SU-DHL-6 (cell line): Measurements from ENCODE around the gene PPP1R37.

Source experiments
- H2AFZ ChIP-seq: fragments of 200-600 bp; sonication (generic); 2 replicates; pipeline ENCODE4 v1.6.1; 2014; ENCODE audit warnings: low read depth, mild to moderate bottlenecking, moderate library complexity, mixed read lengths, antibody characterized with exemption, low read length; ENCODE audit not compliant: severe bottlenecking
- H3F3A ChIP-seq: fragments of 200-600 bp; shearing (Covaris generic); 2 replicates; pipeline ENCODE4 v1.6.0; 2016; ENCODE audit warnings: antibody characterized with exemption, mild to moderate bottlenecking; ENCODE audit not compliant: insufficient read depth
- H3K27ac ChIP-seq: fragments of 200-600 bp; sonication (generic); 2 replicates; pipeline ENCODE4 v1.5.1; 2016; ENCODE audit warnings: low read depth, mild to moderate bottlenecking, low read length, moderate library complexity, mixed read lengths
- H3K27me3 ChIP-seq: fragments of 200-600 bp; sonication (generic), shearing (Covaris generic); 2 replicates; pipeline ENCODE4 v1.6.0; 2014; ENCODE audit warnings: mild to moderate bottlenecking, low read length
- H3K36me3 ChIP-seq: fragments of 200-600 bp; sonication (generic); 2 replicates; pipeline ENCODE4 v1.6.1; 2014; ENCODE audit warnings: mild to moderate bottlenecking, low read length, mixed read lengths
- H3K4me2 ChIP-seq: fragments of 300-600, 200-600 bp; shearing (Covaris generic), sonication (generic); 2 replicates; pipeline ENCODE4 v1.6.0; 2014; ENCODE audit warnings: low read length, low read depth, mild to moderate bottlenecking; ENCODE audit not compliant: poor library complexity, severe bottlenecking
- H3K4me3 ChIP-seq: fragments of 200-600 bp; sonication (generic); 2 replicates; pipeline ENCODE4 v1.5.1; 2014; ENCODE audit warnings: antibody characterized with exemption, low read length, mild to moderate bottlenecking, mixed read lengths; ENCODE audit not compliant: insufficient read depth, poor library complexity, severe bottlenecking
- H3K79me2 ChIP-seq: fragments of 200-600 bp; sonication (generic); 2 replicates; pipeline ENCODE4 v1.6.1; 2014; ENCODE audit warnings: mild to moderate bottlenecking, low read length, moderate library complexity; ENCODE audit not compliant: insufficient read depth
- H3K9ac ChIP-seq: fragments of 200-600 bp; sonication (generic); 2 replicates; pipeline ENCODE4 v1.7.0; 2014; ENCODE audit warnings: mild to moderate bottlenecking, low read length
- H3K9me2 ChIP-seq: fragments of 200-600 bp; sonication (generic); replicated peaks from 2 replicates; pipeline ENCODE4 v1.6.1; 2014; ENCODE audit warnings: low read length; ENCODE audit not compliant: insufficient read depth
- H3K9me3 ChIP-seq: fragments of 200-600 bp; sonication (generic); 2 replicates; pipeline ENCODE4 v1.6.1; 2014; ENCODE audit warnings: low read length, mixed read lengths; ENCODE audit not compliant: insufficient read depth
- H4K20me1 ChIP-seq: fragments of 200-600 bp; sonication (generic); 2 replicates; pipeline ENCODE4 v1.6.1; 2014; ENCODE audit warnings: low read depth, mild to moderate bottlenecking, antibody characterized with exemption, low read length, moderate library complexity, mixed read lengths
- EZH2phosphoT487 ChIP-seq: fragments of 200-600 bp; sonication (generic), shearing (Covaris generic); conservative IDR thresholded peaks from 2 replicates; pipeline ENCODE4 v1.6.1; 2018; ENCODE audit warnings: mild to moderate bottlenecking, antibody characterized with exemption, low read length, moderate library complexity, mixed read lengths
- TF ChIP-seq, protein P1 (sequence below): fragments of 200-600 bp; sonication (generic); IDR thresholded peaks from one replicate; pipeline ENCODE4 v1.5.1; 2017; ENCODE audit warnings: antibody characterized with exemption, mild to moderate bottlenecking, low read length, moderate library complexity; ENCODE audit not compliant: insufficient read depth, poor library complexity, severe bottlenecking

The PPP1R37 gene

DNA sequence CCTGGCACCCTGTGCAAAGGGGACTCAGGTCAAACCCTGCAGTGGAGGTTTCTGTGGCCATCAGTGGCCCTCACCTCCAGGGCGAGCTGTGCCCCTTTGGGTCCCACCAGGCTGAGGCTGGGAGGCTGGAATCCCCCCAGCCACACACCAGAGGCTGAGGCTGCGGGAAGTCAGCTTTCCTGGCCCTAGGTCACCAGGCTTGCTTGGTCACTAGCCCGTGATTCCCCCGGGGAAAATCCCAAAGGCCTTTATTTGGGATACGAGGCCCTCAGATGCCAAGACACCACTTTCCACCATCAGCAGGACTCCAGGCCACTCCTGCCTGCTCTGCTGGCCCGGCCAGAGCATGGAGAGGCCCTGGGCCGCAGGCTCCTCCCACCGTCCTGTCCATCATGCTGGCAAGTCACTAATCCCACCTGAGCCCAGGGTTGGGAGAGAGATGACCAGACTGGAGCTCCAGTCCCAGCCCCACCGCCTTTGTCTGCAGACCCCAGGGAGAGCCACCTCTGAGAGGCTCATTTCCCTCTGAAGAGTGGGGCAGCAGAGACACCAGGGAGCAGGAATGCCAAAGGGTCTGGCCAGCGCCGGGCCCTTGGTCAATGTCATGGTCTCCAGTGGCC lies 63.1 kb downstream of the PPP1R37 start:
- no peaks in the 10 kb centered on the region for H3K9me3 ChIP-seq
- H3K4me2 ChIP-seq = no peak overlapping the region
- no peak overlapping the region for H3K4me3 ChIP-seq
- no peak overlapping the region for H3K27ac ChIP-seq
- no peaks in the 10 kb centered on the region for H3K79me2 ChIP-seq
- no peaks in the 10 kb centered on the region for H3K36me3 ChIP-seq
- no peak overlapping the region for H3K9ac ChIP-seq
- no peaks in the 10 kb centered on the region for H3F3A ChIP-seq
- no peaks in the 10 kb centered on the region for H3K9me2 ChIP-seq
- TF ChIP-seq, protein P1, sequence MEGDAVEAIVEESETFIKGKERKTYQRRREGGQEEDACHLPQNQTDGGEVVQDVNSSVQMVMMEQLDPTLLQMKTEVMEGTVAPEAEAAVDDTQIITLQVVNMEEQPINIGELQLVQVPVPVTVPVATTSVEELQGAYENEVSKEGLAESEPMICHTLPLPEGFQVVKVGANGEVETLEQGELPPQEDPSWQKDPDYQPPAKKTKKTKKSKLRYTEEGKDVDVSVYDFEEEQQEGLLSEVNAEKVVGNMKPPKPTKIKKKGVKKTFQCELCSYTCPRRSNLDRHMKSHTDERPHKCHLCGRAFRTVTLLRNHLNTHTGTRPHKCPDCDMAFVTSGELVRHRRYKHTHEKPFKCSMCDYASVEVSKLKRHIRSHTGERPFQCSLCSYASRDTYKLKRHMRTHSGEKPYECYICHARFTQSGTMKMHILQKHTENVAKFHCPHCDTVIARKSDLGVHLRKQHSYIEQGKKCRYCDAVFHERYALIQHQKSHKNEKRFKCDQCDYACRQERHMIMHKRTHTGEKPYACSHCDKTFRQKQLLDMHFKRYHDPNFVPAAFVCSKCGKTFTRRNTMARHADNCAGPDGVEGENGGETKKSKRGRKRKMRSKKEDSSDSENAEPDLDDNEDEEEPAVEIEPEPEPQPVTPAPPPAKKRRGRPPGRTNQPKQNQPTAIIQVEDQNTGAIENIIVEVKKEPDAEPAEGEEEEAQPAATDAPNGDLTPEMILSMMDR = no peak
- TF ChIP-seq EZH2phosphoT487 = no peak
- no peaks in the 10 kb centered on the region for H3K27me3 ChIP-seq
- H4K20me1 ChIP-seq = no peaks in the 10 kb centered on the region
- H2AFZ ChIP-seq = no peak overlapping the region

DNA sequence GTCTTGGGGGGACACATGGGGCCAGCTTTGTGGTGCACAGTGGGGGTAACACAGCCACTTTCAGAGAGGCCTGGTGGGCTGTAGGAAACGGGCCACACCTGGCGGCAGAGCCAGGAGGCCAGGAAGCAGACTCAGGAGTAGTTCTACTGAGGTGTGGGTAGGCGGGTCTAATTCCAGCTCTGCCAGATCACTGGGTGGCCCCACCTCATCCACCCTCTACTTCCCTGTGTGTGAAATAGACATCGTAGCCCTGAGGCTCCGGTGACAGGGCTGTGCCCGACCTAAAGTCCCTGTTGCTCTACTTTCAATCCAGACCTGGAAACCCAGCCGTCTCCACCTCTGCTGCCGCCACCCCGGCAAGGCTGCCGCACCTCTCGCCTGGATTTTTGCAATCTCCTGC lies 63.8 kb downstream of the PPP1R37 start:
- H2AFZ ChIP-seq = no peak overlapping the region
- no peaks in the 10 kb centered on the region for H3K9me3 ChIP-seq
- H3K9me2 ChIP-seq = no peaks in the 10 kb centered on the region
- H3K27ac ChIP-seq = no peak overlapping the region
- H3K4me2 ChIP-seq = no peak overlapping the region
- H3K79me2 ChIP-seq = no peaks in the 10 kb centered on the region
- TF ChIP-seq, protein P1 = no peak
- TF ChIP-seq EZH2phosphoT487 = no peak
- H4K20me1 ChIP-seq = no peaks in the 10 kb centered on the region
- H3F3A ChIP-seq = no peaks in the 10 kb centered on the region
- H3K4me3 ChIP-seq = no peak overlapping the region
- no peak overlapping the region for H3K9ac ChIP-seq
- no peaks in the 10 kb centered on the region for H3K36me3 ChIP-seq
- no peaks in the 10 kb centered on the region for H3K27me3 ChIP-seq

DNA sequence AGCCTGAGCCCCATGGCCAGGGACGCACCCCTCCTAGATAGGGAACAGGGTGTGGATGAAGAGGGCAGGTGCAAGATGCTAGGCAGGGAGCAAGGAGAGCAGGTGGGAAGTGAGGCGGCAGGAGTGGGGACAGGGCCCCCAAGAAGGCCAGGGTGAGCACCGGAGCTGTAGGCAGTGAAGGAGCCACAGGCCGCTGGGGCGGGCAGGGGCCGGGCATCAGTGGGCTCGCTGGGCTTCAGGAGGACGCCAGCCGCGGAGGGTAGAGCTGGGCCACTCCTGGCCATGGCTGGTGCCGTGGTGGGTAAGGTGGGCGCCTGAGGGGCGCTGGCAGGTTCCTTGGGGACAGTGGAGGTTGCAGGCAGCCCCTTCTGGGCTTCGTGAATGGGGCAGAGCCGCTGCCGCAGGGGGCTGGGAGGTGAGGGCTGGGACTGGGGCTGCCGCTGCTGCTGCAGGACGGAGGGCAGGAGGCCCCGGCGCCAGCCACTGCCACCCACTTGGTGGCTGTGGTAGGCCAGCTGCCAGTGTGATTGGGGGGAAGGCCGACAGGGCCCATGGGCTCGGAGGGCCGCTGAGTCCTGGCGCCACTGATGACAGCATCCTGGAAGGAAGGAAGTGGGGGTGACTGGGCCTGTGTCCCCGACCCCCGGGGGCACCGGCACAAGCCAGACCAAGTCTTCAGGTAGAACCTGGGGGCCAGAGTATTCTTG lies 65.7 kb downstream of the PPP1R37 start:
- no peaks in the 10 kb centered on the region for H3K36me3 ChIP-seq
- no peaks in the 10 kb centered on the region for H3K9me3 ChIP-seq
- H3K4me2 ChIP-seq = no peak overlapping the region
- no peaks in the 10 kb centered on the region for H3K27me3 ChIP-seq
- no peak overlapping the region for H2AFZ ChIP-seq
- H3K9ac ChIP-seq = no peak overlapping the region
- H3K4me3 ChIP-seq = no peak overlapping the region
- H3K9me2 ChIP-seq = no peaks in the 10 kb centered on the region
- no peaks in the 10 kb centered on the region for H4K20me1 ChIP-seq
- H3K27ac ChIP-seq = no peak overlapping the region
- H3F3A ChIP-seq = no peaks in the 10 kb centered on the region
- TF ChIP-seq, protein P1 = no peak
- no peak for TF ChIP-seq EZH2phosphoT487
- H3K79me2 ChIP-seq = no peaks in the 10 kb centered on the region
